Neutrophil (primary cell): ENCODE measurements around the gene PRDM2.

Experiments used
- H3K27ac ChIP-seq: fragments of 200-600 bp; sonication (generic); 2 replicates; pipeline ENCODE4 v1.5.1; 2016; ENCODE audit warnings: mild to moderate bottlenecking, moderate library complexity
- H3K27me3 ChIP-seq: fragments of 200-600 bp; sonication (generic); 2 replicates; pipeline ENCODE4 v1.6.0; 2016; ENCODE audit warnings: mild to moderate bottlenecking
- H3K36me3 ChIP-seq: fragments of 200-600 bp; sonication (generic); 2 replicates; pipeline ENCODE4 v1.5.1; 2017
- H3K4me1 ChIP-seq, 2 experiments: fragments of 200-600 bp in 1 of 2; sonication (generic) in 1 of 2; 1 replicate in 1 of 2; 2 replicates in 1 of 2; pipeline versions ENCODE4 v1.5.1 to v1.6.1; 2013 to 2016; ENCODE audit warnings: low read depth in 1 of 2, low read length in 1 of 2, mild to moderate bottlenecking in 1 of 2, moderate library complexity in 1 of 2; ENCODE audit not compliant: control insufficient read depth in 1 of 2, insufficient read depth in 1 of 2
- H3K4me3 ChIP-seq, 2 experiments: fragments of 200-600 bp in 1 of 2; sonication (generic) in 1 of 2; 1 replicate in 1 of 2; 2 replicates in 1 of 2; pipeline ENCODE4 v1.5.1; 2013 to 2016; ENCODE audit warnings: low read depth in 1 of 2, low read length in 1 of 2, mild to moderate bottlenecking in 1 of 2, moderate library complexity in 1 of 2
- H3K9me3 ChIP-seq: fragments of 200-600 bp; sonication (generic); 2 replicates; pipeline ENCODE4 v1.5.1; 2016
- TF ChIP-seq, protein P1 (sequence below): fragments of 200-600 bp; sonication (generic); IDR thresholded peaks from 2 replicates; pipeline ENCODE4 v1.5.1; 2016; ENCODE audit warnings: antibody characterized with exemption

Gene PRDM2

DNA sequence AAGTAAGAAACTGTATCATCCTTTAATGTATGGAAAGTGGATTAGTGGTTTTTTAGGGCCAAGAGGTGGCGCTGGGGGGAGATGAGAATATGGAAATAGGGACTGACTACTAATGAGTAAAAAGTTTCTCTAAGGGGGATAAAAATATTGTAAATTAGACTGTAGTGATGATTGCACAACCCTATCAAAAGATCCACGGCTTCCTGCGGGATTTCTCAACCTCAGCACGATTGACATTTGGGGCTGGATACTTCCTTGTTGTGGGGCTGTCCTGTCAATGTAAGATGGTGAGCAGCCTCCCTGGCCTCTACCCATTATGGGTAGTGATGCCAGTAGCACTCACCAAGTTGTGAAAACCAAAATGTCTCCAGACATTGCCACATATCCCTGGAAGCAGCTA lies 36.0 kb upstream of the PRDM2 start:
- Histone ChIP-seq H3K9me3 (no peaks in the 10 kb centered on the region), H3K36me3 (no peaks in the 10 kb centered on the region), H3K4me1 (peaks cover 19 to 33% of the 10 kb centered on the region in 2 experiments), H3K27ac (peak overlapping the region; percentile 18), H3K27me3 (no peaks in the 10 kb centered on the region), H3K4me3 (no peak overlapping the region)
- TF ChIP-seq, protein P1, sequence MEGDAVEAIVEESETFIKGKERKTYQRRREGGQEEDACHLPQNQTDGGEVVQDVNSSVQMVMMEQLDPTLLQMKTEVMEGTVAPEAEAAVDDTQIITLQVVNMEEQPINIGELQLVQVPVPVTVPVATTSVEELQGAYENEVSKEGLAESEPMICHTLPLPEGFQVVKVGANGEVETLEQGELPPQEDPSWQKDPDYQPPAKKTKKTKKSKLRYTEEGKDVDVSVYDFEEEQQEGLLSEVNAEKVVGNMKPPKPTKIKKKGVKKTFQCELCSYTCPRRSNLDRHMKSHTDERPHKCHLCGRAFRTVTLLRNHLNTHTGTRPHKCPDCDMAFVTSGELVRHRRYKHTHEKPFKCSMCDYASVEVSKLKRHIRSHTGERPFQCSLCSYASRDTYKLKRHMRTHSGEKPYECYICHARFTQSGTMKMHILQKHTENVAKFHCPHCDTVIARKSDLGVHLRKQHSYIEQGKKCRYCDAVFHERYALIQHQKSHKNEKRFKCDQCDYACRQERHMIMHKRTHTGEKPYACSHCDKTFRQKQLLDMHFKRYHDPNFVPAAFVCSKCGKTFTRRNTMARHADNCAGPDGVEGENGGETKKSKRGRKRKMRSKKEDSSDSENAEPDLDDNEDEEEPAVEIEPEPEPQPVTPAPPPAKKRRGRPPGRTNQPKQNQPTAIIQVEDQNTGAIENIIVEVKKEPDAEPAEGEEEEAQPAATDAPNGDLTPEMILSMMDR: no peak

DNA sequence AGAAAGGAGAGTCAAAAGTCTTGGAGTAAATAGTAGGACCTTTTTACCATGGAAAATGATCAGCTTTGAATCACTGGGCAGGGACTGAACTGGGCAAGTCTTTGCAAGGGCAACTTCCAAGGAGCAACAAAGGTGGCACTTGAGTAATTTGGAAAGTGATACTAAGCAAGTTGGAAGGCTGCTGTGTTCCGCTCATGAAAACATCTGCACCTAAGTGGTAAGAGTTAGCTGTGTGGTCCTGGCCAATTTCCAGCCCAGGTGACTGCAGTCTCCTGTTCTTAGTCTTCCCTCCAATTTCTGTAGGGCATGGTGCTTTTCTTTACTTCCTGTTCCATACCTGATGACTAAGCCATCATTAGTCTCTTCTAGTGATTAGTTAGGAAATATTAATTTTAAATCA lies 35.5 kb upstream of the PRDM2 start:
- Histone ChIP-seq H3K4me1 (peaks cover 19 to 33% of the 10 kb centered on the region in 2 experiments), H3K27ac (peak overlapping the region; percentile 18), H3K36me3 (no peaks in the 10 kb centered on the region), H3K4me3 (no peak overlapping the region), H3K9me3 (no peaks in the 10 kb centered on the region), H3K27me3 (no peaks in the 10 kb centered on the region)
- TF ChIP-seq, protein P1: no peak

DNA sequence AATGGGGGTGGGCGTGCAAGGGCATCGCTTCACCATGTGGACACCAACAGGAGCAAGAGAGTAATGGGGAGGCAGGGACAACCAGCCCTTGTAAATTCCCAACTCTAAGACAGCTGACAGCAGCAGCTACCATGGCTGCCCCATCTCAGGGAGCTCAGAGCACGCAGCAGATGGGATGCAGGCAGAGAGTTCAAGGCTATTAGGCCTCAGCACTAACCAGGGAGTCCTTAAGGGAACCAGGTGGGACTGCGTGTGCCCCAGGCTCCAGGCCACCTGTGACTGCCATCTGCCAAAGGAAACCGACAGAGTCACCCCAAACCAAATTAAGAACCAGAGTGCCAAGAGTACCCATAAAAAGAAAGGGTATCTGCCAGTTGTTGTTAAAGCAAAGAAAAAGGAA lies 33.7 kb upstream of the PRDM2 start:
- no peak overlapping the region for H3K27ac ChIP-seq
- TF ChIP-seq, protein P1: no peak
- H3K36me3 ChIP-seq: no peaks in the 10 kb centered on the region
- H3K27me3 ChIP-seq: no peaks in the 10 kb centered on the region
- H3K4me3 ChIP-seq: no peak overlapping the region
- peaks cover 19 to 33% of the 10 kb centered on the region in 2 experiments for H3K4me1 ChIP-seq
- H3K9me3 ChIP-seq: no peaks in the 10 kb centered on the region

DNA sequence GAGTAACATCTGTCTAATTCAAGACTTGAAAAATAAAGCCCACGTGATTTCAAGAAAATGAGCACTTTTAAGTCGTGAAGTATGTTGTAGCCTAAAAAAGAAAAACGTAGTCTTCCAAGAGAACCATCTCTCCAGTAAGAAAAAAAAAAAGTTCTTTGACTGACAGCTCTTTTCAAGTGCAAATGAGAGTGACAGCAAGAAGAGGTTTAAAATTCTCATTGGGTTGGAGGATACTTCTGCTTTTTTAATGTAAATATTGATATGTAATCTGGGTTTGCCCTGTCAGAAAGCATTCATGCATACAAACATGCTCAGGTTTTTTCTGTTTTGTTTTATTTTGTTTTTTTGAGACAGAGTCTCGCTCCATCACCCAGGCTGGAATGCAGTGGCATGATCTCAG lies 32.3 kb upstream of the PRDM2 start:
- no peaks in the 10 kb centered on the region for H3K36me3 ChIP-seq
- H3K27me3 ChIP-seq: no peaks in the 10 kb centered on the region
- no peak overlapping the region for H3K4me3 ChIP-seq
- H3K27ac ChIP-seq: no peak overlapping the region
- no peaks in the 10 kb centered on the region for H3K9me3 ChIP-seq
- H3K4me1 ChIP-seq: peaks cover 19 to 25% of the 10 kb centered on the region in 2 experiments
- TF ChIP-seq, protein P1: no peak

DNA sequence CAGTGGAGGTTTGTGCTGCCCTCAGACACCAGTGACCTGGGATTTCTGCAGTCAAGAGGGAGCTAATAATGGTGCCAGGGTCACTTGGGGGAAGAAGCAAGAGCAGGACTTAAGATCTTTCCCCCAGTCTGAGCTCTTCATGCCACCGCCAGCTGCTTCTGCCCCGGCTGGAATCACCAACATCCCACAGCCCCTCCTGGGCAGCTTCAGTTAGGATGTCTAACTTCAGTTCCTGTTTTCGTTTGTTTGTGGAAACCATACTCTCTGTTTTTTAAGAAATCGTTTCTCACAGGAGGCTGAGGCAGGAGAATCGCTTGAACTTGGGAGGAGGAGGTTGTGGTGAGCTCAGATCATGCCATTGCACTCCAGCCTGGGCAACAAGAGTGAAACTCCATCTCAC lies 25.6 kb upstream of the PRDM2 start:
- Histone ChIP-seq H3K36me3 (no peaks in the 10 kb centered on the region), H3K27me3 (no peaks in the 10 kb centered on the region), H3K27ac (peak overlapping the region; percentile 46), H3K9me3 (no peaks in the 10 kb centered on the region), H3K4me1 (peaks cover 17% of the 10 kb centered on the region in 2 experiments), H3K4me3 (no peak overlapping the region)
- TF ChIP-seq, protein P1: no peak

DNA sequence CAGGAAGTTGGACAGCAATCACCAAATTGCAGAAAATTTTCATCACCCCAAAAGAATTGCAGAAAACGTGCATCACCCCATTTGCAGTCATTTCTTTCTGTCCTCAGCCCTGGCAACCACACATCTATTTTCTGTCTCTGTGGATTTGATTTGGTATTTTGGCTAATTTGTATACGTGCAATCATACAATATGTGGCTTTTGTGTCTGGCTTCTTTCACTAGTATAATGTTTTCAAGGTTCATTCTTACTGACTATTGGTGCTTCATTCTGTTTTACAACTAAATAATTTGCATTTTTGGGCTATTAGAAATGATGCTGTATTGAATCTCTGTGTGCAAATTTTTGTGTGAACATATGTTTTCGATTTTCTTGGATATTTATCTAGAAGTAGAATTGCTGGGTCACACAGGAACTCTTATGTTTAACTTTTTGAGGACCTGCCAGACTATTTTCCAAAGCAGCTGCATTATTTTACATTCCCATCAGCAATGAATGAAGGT lies 24.8 kb upstream of the PRDM2 start:
- no peaks in the 10 kb centered on the region for H3K36me3 ChIP-seq
- peak overlapping the region; percentile 18 for H3K27ac ChIP-seq
- no peak overlapping the region for H3K4me3 ChIP-seq
- H3K4me1 ChIP-seq: peaks cover 17% of the 10 kb centered on the region in 2 experiments
- TF ChIP-seq, protein P1: no peak
- H3K9me3 ChIP-seq: no peaks in the 10 kb centered on the region
- H3K27me3 ChIP-seq: no peaks in the 10 kb centered on the region
